CD4-positive, CD25-positive, alpha-beta regulatory T cell (primary cell): ENCODE data around the gene FNDC11. TPM values are rescaled to one million over a fixed set of nuclear protein-coding genes. Genes with fewer than 3 reads are reported as not detected.

Experiments
- ATAC-seq, 2 donors: fragments of 150-1000 bp; cut with Tn5 transposase; one replicate each; pipeline ENCODE4 v1.10.0; 2021; ENCODE audit warnings: low read depth in 2 of 2, moderate number of reproducible peaks in 2 of 2, moderate library complexity in 1 of 2
- DNase-seq, 3 donors: peaks; one replicate each; pipeline versions ENCODE4 v3.0.0 to v3.0.0-alpha.2; 2012 to 2022; ENCODE audit warnings: mixed read lengths in 1 of 3
- H3K27ac ChIP-seq: one replicate; pipeline ENCODE4 v1.7.0; 2013; ENCODE audit warnings: mild to moderate bottlenecking, low read length; ENCODE audit not compliant: insufficient read depth, poor library complexity, severe bottlenecking
- H3K27me3 ChIP-seq: one replicate; pipeline ENCODE4 v1.7.0; 2013; ENCODE audit warnings: low read length; ENCODE audit not compliant: control insufficient read depth, insufficient read depth
- H3K36me3 ChIP-seq: one replicate; pipeline ENCODE4 v1.7.0; 2013; ENCODE audit warnings: mild to moderate bottlenecking, low read length, moderate library complexity; ENCODE audit not compliant: control insufficient read depth, insufficient read depth
- H3K4me1 ChIP-seq: 2 replicates; pipeline ENCODE4 v1.7.0; 2013; ENCODE audit warnings: mild to moderate bottlenecking, low read length; ENCODE audit not compliant: insufficient read depth, control insufficient read depth, poor library complexity, severe bottlenecking
- H3K4me3 ChIP-seq: one replicate; pipeline ENCODE4 v1.7.0; 2013; ENCODE audit warnings: low read depth, mild to moderate bottlenecking, low read length, moderate library complexity
- H3K9me3 ChIP-seq, 2 experiments: 1 replicate in 1 of 2; 2 replicates in 1 of 2; pipeline ENCODE4 v1.7.0; 2013; ENCODE audit warnings: low read length in 2 of 2, mild to moderate bottlenecking in 1 of 2, moderate library complexity in 1 of 2; ENCODE audit not compliant: control insufficient read depth in 2 of 2
- H3K27ac Mint-ChIP-seq, 3 donors: one replicate each; pipeline ENCODE4 v1.8.0; 2020 to 2022; ENCODE audit warnings: mild to moderate bottlenecking in 3 of 3, mixed read lengths in 3 of 3, moderate library complexity in 2 of 3
- H3K27me3 Mint-ChIP-seq: one replicate; pipeline ENCODE4 v1.8.0; 2022; ENCODE audit warnings: mild to moderate bottlenecking, mixed read lengths
- H3K36me3 Mint-ChIP-seq: one replicate; pipeline ENCODE4 v1.8.0; 2020; ENCODE audit warnings: mixed read lengths
- H3K4me1 Mint-ChIP-seq, 4 donors: one replicate each; pipeline ENCODE4 v1.8.0; 2020 to 2022; ENCODE audit warnings: mixed read lengths in 4 of 4, mild to moderate bottlenecking in 1 of 4
- H3K4me3 Mint-ChIP-seq, 4 donors: one replicate each; pipeline ENCODE4 v1.8.0; 2020 to 2022; ENCODE audit warnings: mild to moderate bottlenecking in 4 of 4, mixed read lengths in 4 of 4, moderate library complexity in 3 of 4
- H3K9me3 Mint-ChIP-seq, 7 donors: one replicate each; pipeline ENCODE4 v1.8.0; 2020 to 2022; ENCODE audit warnings: mixed read lengths in 7 of 7, mild to moderate bottlenecking in 3 of 7, moderate library complexity in 2 of 7
- polyA plus RNA-seq, 4 donors: library from polyadenylated mRNA; unstranded; fragments of 300-500 nt; fragmentation: Illumina TruSeq; gene quantifications; one replicate each; pipeline ENCODE4 v1.2.3, GENCODE V29; 2021
- total RNA-seq: library from RNA; stranded (reverse); gene quantifications from one replicate; pipeline ENCODE4 v1.2.3, GENCODE V29; 2022

FNDC11 gene, protein sequence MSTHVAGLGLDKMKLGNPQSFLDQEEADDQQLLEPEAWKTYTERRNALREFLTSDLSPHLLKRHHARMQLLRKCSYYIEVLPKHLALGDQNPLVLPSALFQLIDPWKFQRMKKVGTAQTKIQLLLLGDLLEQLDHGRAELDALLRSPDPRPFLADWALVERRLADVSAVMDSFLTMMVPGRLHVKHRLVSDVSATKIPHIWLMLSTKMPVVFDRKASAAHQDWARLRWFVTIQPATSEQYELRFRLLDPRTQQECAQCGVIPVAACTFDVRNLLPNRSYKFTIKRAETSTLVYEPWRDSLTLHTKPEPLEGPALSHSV
- 1.5 TPM for total RNA-seq
- under 1 TPM; 0.07 to 0.94 (median 0.18) TPM for polyA plus RNA-seq

DNA sequence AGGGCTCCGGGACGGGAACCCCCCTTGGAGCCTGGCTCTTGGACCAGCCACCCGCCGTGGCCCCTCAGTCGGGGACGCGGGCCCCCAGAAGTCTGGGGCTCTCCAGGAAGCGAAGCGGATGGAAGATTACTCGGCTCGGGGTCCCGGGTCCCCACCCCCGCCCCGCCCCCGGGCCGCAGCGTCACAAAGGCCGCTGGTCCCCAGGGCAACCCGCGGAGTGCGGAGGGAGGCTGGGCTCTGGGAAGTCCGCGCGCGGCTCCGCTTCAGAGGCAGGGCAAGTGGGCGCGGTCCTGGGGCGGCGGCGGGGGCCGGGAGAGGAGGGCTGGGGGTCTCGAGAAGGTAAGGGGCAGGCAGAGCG, at the start of gene FNDC11:
Gene FNDC11 (plus strand): TSS at position 227 of the 358 bp plus-strand sequence. CDS start 1,505 bp downstream, outside the sequence.
- Histone ChIP-seq H3K9me3 (no peaks in the 10 kb centered on the region), H3K36me3 (no peaks in the 10 kb centered on the region), H3K27ac (peak within 1 kb of the TSS; percentile 81), H3K4me1 (peaks cover 28% of the 10 kb centered on the region), H3K27me3 (no peaks in the 10 kb centered on the region), H3K4me3 (peak within 1 kb of the TSS; percentile 37)
- Mint-ChIP-seq H3K9me3 (peaks cover 0 to 1% (median 0%) of the 10 kb centered on the region in 7 donors), H3K4me1 (peaks cover 0 to 30% (median 9%) of the 10 kb centered on the region in 4 donors), H3K27ac (peak within 1 kb of the TSS; percentile 81 to 92 (median 91)), H3K4me3 (peak within 1 kb of the TSS; percentile 70 to 88 (median 77)), H3K36me3 (no peaks in the 10 kb centered on the region), H3K27me3 (peaks cover 13% of the 10 kb centered on the region)
- DNase-seq (peak in 1 of 3 donors; percentile 61), ATAC-seq (peak in 1 of 2 donors; percentile 3)

DNA sequence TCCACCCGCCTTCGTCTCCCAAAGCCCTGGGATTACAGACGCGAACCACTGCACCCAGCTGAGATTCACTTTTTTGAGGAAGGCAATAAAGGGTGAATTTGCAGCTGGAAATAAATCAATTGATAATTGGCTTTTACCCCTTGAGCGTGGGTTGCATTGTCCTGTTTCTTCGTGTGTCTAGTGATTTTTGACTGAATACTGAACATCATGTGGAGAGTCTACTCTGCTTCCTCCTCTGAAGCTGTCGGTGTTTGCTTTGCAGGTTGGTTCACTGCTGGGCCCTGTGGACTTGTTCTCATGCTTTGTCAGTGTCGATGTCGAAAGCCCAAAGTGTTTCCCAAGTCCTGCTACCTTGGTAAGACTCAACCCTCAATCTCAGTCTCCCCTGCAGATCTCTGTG, 49.3 kb upstream of the FNDC11 start:
- H3K27me3 Mint-ChIP-seq: peaks cover 15% of the 10 kb centered on the region
- Histone ChIP-seq H3K9me3 (peaks cover 4 to 12% of the 10 kb centered on the region in 2 experiments), H3K27me3 (no peaks in the 10 kb centered on the region), H3K4me3 (no peak overlapping the region), H3K36me3 (no peaks in the 10 kb centered on the region), H3K4me1 (peaks cover under 1% of the 10 kb centered on the region), H3K27ac (no peak overlapping the region)
- peaks cover 0 to 15% (median 5%) of the 10 kb centered on the region in 7 donors for H3K9me3 Mint-ChIP-seq
- ATAC-seq (no peak), DNase-seq (no peak)
- H3K36me3 Mint-ChIP-seq: peaks cover 3% of the 10 kb centered on the region
- H3K27ac Mint-ChIP-seq: no peak overlapping the region
- H3K4me3 Mint-ChIP-seq: no peak overlapping the region
- H3K4me1 Mint-ChIP-seq: peaks cover 0 to 2% (median 0%) of the 10 kb centered on the region in 4 donors

DNA sequence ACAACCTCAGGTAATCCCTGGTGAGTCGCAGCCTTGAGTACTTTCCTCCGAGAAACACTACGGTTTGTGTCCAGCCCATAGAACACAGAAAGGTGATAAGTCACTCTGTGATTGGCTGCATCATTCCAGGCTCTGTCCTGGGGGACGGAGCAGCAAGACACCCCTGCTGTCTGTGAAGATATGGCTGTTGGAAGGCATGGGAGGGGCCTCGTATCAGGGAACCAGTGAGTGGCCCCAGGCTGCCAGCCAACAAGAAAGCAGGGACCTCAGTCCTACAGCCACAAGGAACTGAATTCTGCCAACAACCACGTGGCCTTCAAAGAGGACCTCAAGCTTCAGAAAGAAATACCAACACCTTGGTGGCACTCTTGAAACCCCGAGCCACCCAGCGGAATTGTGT, 48.7 kb upstream of the FNDC11 start:
- H3K4me3 ChIP-seq: no peak overlapping the region
- DNase-seq (no peak), ATAC-seq (no peak)
- peaks cover 4 to 12% of the 10 kb centered on the region in 2 experiments for H3K9me3 ChIP-seq
- Mint-ChIP-seq H3K9me3 (peaks cover 0 to 15% (median 5%) of the 10 kb centered on the region in 7 donors), H3K36me3 (peaks cover 3% of the 10 kb centered on the region), H3K27ac (peak overlapping the region in 1 of 3 donors; percentile 14), H3K27me3 (peaks cover 15% of the 10 kb centered on the region), H3K4me3 (no peak overlapping the region), H3K4me1 (peaks cover 0 to 2% (median 0%) of the 10 kb centered on the region in 4 donors)
- H3K27ac ChIP-seq: no peak overlapping the region
- no peaks in the 10 kb centered on the region for H3K36me3 ChIP-seq
- H3K4me1 ChIP-seq: no peaks in the 10 kb centered on the region
- H3K27me3 ChIP-seq: no peaks in the 10 kb centered on the region

DNA sequence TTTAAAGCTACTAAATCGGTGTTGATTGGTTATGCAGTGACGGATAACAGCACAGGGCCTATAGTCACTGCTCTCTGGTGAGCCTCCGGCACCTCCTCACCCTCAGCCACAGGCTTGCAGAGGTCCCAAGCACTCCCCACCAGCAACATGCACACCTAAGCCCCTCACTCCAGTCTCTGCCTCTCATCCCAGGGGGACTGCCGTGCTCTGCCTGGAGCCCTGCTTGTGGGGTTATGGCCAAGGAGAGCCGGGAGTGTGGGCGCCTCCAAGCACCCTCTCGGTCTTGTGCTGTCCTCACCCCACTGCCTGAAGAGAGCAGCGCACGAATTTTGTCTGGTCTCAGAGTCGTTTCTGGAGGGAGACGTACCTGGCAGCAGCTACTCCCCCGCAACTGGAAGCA, 48.2 kb upstream of the FNDC11 start:
- Histone ChIP-seq H3K27ac (no peak overlapping the region), H3K4me3 (no peak overlapping the region), H3K9me3 (peaks cover 4 to 12% of the 10 kb centered on the region in 2 experiments), H3K36me3 (no peaks in the 10 kb centered on the region), H3K27me3 (no peaks in the 10 kb centered on the region), H3K4me1 (no peaks in the 10 kb centered on the region)
- peaks cover 3% of the 10 kb centered on the region for H3K36me3 Mint-ChIP-seq
- no peak overlapping the region for H3K4me3 Mint-ChIP-seq
- ATAC-seq (no peak), DNase-seq (no peak)
- no peak overlapping the region for H3K27ac Mint-ChIP-seq
- H3K27me3 Mint-ChIP-seq: peaks cover 15% of the 10 kb centered on the region
- peaks cover 0 to 2% (median 0%) of the 10 kb centered on the region in 4 donors for H3K4me1 Mint-ChIP-seq
- peaks cover 0 to 15% (median 5%) of the 10 kb centered on the region in 7 donors for H3K9me3 Mint-ChIP-seq

DNA sequence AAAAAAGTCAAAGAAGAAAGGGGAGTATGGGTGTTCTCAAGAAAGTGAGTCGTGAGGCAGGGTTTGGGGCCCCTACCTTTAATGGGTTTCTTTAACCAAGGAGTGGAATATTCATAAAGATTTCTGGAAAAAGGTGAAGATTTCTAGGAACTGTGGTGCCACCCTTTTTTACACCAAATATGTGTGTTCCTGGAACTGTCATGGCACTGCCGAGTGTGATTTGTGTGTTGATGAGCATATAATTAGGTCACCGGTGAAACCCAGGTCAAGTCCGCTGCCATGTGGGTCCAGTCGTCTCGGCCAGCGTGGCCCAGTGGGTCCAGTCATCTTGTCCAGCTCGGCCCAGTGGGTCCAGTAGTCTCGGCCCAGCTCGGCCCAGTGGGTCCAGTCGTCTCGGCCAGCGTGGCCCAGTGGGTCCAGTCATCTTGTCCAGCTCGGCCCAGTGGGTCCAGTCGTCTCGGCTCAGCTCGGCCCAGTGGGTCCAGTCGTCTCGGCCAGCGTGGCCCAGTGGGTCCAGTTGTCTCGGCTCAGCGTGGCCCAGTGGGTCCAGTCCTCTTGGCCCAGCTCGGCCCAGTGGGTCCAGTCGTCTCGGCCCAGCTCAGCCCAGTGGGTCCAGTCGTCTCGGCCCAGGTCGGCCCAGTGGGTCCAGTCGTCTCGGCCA, 46.7 kb upstream of the FNDC11 start:
- H3K4me3 ChIP-seq: no peak overlapping the region
- Mint-ChIP-seq H3K27ac (no peak overlapping the region), H3K4me3 (peak overlapping the region in 1 of 4 donors; percentile 21), H3K36me3 (peaks cover 3% of the 10 kb centered on the region), H3K27me3 (peaks cover 15% of the 10 kb centered on the region), H3K9me3 (peaks cover 0 to 15% (median 5%) of the 10 kb centered on the region in 7 donors), H3K4me1 (no peaks in the 10 kb centered on the region)
- H3K36me3 ChIP-seq: no peaks in the 10 kb centered on the region
- DNase-seq (peak in 1 of 3 donors; percentile 34), ATAC-seq (no peak)
- H3K27me3 ChIP-seq: no peaks in the 10 kb centered on the region
- H3K4me1 ChIP-seq: no peaks in the 10 kb centered on the region
- no peak overlapping the region for H3K27ac ChIP-seq
- peaks cover 4 to 12% of the 10 kb centered on the region in 2 experiments for H3K9me3 ChIP-seq

DNA sequence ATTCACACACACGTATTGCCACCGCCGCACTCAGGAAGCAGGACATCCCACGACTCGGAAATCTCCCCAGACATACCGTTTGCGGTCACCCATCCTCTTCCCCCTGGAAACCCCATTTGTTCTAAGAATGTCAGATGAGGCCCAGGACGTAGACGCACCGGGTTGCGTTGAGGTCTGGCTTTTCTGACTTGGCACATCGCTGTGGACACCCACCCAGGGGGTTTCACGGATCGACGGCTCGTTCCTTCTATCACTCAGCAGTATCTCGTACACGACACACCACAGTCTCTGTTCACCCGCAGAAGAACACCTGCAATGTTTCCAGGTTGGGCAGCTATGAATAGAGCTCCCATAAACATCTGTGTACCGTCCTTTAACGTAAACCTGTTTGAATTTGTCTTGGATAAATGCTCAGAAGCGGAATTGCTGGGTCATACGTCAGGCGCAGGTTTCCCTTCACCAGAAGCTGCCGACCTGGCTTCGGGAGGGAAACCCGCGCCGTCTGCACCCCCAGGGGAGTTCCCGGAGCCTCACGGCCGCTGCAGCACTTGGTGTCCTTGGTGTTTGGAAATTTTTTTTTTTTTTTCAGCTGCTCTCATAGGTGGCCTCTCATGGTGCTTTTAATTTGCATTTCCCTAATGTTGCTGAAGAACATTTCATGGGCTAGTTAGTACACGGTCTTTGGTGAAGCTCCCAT, 45.7 kb upstream of the FNDC11 start:
- Mint-ChIP-seq H3K9me3 (peaks cover 0 to 16% (median 5%) of the 10 kb centered on the region in 7 donors), H3K27me3 (peaks cover 15% of the 10 kb centered on the region), H3K4me1 (no peaks in the 10 kb centered on the region), H3K27ac (no peak overlapping the region), H3K4me3 (peak overlapping the region in 1 of 4 donors; percentile 10), H3K36me3 (peaks cover 3% of the 10 kb centered on the region)
- no peak for DNase-seq
- no peak overlapping the region for H3K4me3 ChIP-seq
- H3K27me3 ChIP-seq: peaks cover 2% of the 10 kb centered on the region
- no peak overlapping the region for H3K27ac ChIP-seq
- H3K36me3 ChIP-seq: no peaks in the 10 kb centered on the region
- no peak for ATAC-seq
- H3K9me3 ChIP-seq: peaks cover 4 to 12% of the 10 kb centered on the region in 2 experiments
- no peaks in the 10 kb centered on the region for H3K4me1 ChIP-seq

DNA sequence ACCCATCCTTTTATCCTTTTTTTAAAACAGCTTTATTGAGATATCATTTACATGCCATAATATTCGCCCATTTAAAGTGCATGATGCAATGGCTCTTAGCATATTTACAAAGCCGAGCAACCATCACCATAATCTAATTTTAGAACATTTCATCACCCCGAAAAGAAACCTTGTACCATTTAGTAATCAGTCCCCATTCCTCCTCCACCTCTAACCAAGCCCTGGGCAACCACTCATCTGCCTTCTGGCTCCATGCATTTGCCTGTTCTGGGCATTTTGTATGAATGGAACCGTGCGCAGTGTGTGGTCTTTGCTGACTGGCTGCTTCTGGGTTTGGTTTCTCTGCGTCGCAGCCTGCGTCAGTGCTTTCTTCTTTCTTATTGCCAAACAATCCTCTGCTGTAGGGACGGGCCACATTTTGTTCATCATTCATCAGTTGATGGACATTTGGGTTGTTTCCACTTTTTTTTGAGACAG, 44.8 kb upstream of the FNDC11 start:
- Histone ChIP-seq H3K4me3 (no peak overlapping the region), H3K36me3 (no peaks in the 10 kb centered on the region), H3K9me3 (peaks cover 5 to 12% of the 10 kb centered on the region in 2 experiments), H3K27ac (no peak overlapping the region), H3K4me1 (no peaks in the 10 kb centered on the region), H3K27me3 (peaks cover 4% of the 10 kb centered on the region)
- no peak for ATAC-seq
- H3K36me3 Mint-ChIP-seq: peaks cover 3% of the 10 kb centered on the region
- no peaks in the 10 kb centered on the region for H3K4me1 Mint-ChIP-seq
- H3K4me3 Mint-ChIP-seq: no peak overlapping the region
- peaks cover 0 to 14% (median 4%) of the 10 kb centered on the region in 7 donors for H3K9me3 Mint-ChIP-seq
- peaks cover 12% of the 10 kb centered on the region for H3K27me3 Mint-ChIP-seq
- H3K27ac Mint-ChIP-seq: no peak overlapping the region
- DNase-seq: no peak
